Esophagus squamous epithelium (tissue), 4 donors: ENCODE results near the gene SQOR.

ENCODE experiments used
- POLR2A ChIP-seq, 4 donors: fragments of 450-650 bp; IDR thresholded peaks; one replicate each; pipeline ENCODE4 v1.6.1; 2017; ENCODE audit warnings: antibody characterized with exemption in 4 of 4, mild to moderate bottlenecking in 4 of 4, moderate library complexity in 3 of 4
- TF ChIP-seq, protein P1 (sequence below), 6 experiments: fragments of 450-650 bp in 4 of 6; fragments of 200-600 bp in 2 of 6; sonication (generic) in 2 of 6; IDR thresholded peaks; one replicate each; pipeline ENCODE4 v1.5.1; 2016 to 2019; ENCODE audit warnings: antibody characterized with exemption in 6 of 6, mild to moderate bottlenecking in 4 of 6, moderate library complexity in 4 of 6

- TF ChIP-seq, protein P1, sequence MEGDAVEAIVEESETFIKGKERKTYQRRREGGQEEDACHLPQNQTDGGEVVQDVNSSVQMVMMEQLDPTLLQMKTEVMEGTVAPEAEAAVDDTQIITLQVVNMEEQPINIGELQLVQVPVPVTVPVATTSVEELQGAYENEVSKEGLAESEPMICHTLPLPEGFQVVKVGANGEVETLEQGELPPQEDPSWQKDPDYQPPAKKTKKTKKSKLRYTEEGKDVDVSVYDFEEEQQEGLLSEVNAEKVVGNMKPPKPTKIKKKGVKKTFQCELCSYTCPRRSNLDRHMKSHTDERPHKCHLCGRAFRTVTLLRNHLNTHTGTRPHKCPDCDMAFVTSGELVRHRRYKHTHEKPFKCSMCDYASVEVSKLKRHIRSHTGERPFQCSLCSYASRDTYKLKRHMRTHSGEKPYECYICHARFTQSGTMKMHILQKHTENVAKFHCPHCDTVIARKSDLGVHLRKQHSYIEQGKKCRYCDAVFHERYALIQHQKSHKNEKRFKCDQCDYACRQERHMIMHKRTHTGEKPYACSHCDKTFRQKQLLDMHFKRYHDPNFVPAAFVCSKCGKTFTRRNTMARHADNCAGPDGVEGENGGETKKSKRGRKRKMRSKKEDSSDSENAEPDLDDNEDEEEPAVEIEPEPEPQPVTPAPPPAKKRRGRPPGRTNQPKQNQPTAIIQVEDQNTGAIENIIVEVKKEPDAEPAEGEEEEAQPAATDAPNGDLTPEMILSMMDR (IDR thresholded peaks at IDR 0.05), result no peak
- no peak for TF ChIP-seq POLR2A (IDR thresholded peaks at IDR 0.05)
These were observed 19.0 kb downstream of the SQOR start for GRCh38 chr15:45653702-45654424.
